Heart left ventricle (tissue), 13 donors: ENCODE results near the gene FRMPD4.

Source experiments
- CTCF ChIP-seq, 12 donors: fragments of 200-600 bp; sonication (generic) in 4 of 12; IDR thresholded peaks; one replicate each; pipeline versions ENCODE4 v1.5.0 to v1.8.0; 2018 to 2022; ENCODE audit warnings: antibody characterized with exemption in 12 of 12, mild to moderate bottlenecking in 5 of 12
- POLR2A ChIP-seq, 2 donors: fragments of 450-650 bp; IDR thresholded peaks; one replicate each; pipeline ENCODE4 v1.6.1; 2017; ENCODE audit warnings: antibody characterized with exemption in 2 of 2, mild to moderate bottlenecking in 2 of 2, moderate library complexity in 2 of 2
- donor health status: ischemic (EF 13 %, LVEDD 7.1; RV severe dilation, severe dysfunction).
- donor health status: DM: no; HTN: yes; CAD: no.
- donor health status: DM: no; HTN: no; CAD: no.
- donor health status: ischemic (EF 25% LVEDD 6.9; RV normal size, moderate dysfunction).
- donor health status: ischemic (EF 25% LVEDD 5.7; RV mildly dilated, moderate dysfunction).
- donor health status: ischemic (EF 35%, LVEDD 5.7; RV mildly dilated, moderate dysfunction).
- donor health status: nonischemic (EF 11% LVEDD 7.7; RV severe dilation, severe dysfunction).
- donor health status: DM: yes; HTN: yes; CAD: no.
- donor health status: PGD.
- donor health status: ischemic (EF 29% LVEDD 5.4; RV normal size, mild dysfunction).
- donor health status: nonischemic (EF 23%, LVEDD 6.1; RV moderate dilation, normal function).

- TF ChIP-seq CTCF (IDR thresholded peaks at IDR 0.05) (no peak), POLR2A (IDR thresholded peaks at IDR 0.05) (no peak)
Measured at GRCh38 chrX:12548746-12549145, 410.5 kb downstream of the FRMPD4 start.
